ENCODE data around the gene GALR3.
A peak's percentile ranks its signal among the peaks of the same experiment; 100 is the strongest.
"Not testable (repeated sequence)": the region's sequence is repeated elsewhere in the genome, so short reads cannot be mapped to it uniquely, and the experiment has no call there.

The GALR3 gene

GRCh38 chr22:37823134-37823985 lies at the start of gene GALR3:
GALR3 (plus strand) TSS chr22:37823382; CDS start chr22:37823407, 25 bp downstream.
- DNase-seq, result no peak

- DNase-seq, result no peak
Observed at GRCh38 chr22:37774728-37775127, 48.5 kb upstream of the GALR3 start.

GRCh38 chr22:37775785-37776638 lies 47.2 kb upstream of the GALR3 start:
- no peak for DNase-seq

- no peak for DNase-seq
Observed at GRCh38 chr22:37776639-37777005, 46.6 kb upstream of the GALR3 start.

- DNase-seq, result no peak
Observed at GRCh38 chr22:37777122-37777687, 46.0 kb upstream of the GALR3 start.

- no peak for DNase-seq
Observed at GRCh38 chr22:37778370-37779009, 44.7 kb upstream of the GALR3 start.

- no peak for DNase-seq
Observed at GRCh38 chr22:37781434-37782059, 41.6 kb upstream of the GALR3 start.

GRCh38 chr22:37782340-37783168 lies 40.6 kb upstream of the GALR3 start:
- DNase-seq, result no peak

GRCh38 chr22:37784829-37785495 lies 38.2 kb upstream of the GALR3 start:
- DNase-seq, result no peak

- no peak for DNase-seq
Observed at GRCh38 chr22:37790234-37790633, 32.9 kb upstream of the GALR3 start.

GRCh38 chr22:37792494-37792893 lies 30.7 kb upstream of the GALR3 start:
- no peak for DNase-seq

GRCh38 chr22:37794376-37794775 lies 28.8 kb upstream of the GALR3 start:
- DNase-seq, result no peak

- no peak for DNase-seq
Observed at GRCh38 chr22:37796079-37796478, 27.1 kb upstream of the GALR3 start.

- DNase-seq, result not testable (repeated sequence)
Observed at GRCh38 chr22:37797259-37797658, 25.9 kb upstream of the GALR3 start.

GRCh38 chr22:37797874-37798500 lies 25.2 kb upstream of the GALR3 start:
- no peak for DNase-seq

GRCh38 chr22:37799979-37800378 lies 23.2 kb upstream of the GALR3 start:
- DNase-seq, result not testable (repeated sequence)

- DNase-seq, result no peak
Observed at GRCh38 chr22:37801946-37802309, 21.3 kb upstream of the GALR3 start.

GRCh38 chr22:37802310-37803194 lies 20.6 kb upstream of the GALR3 start:
- peak in 1 of 2 experiments; percentile 48 for DNase-seq

- no peak for DNase-seq
Observed at GRCh38 chr22:37803195-37803638, 20.0 kb upstream of the GALR3 start.

Measured in activated T-cell treated with anti-CD3 and anti-CD28 coated beads, Interleukin-2, amount 50 U/mL, for 48 hours (primary cell).